HCT116 (cell line): ENCODE results near the gene PNLDC1.
A peak's percentile ranks its signal among the peaks of the same experiment; 100 is the strongest.

Experiments used
- CBX3 ChIP-seq: IDR thresholded peaks from 2 replicates; pipeline ENCODE4 v1.6.1; 2012; ENCODE audit warnings: low read depth
- EZH2phosphoT487 ChIP-seq: fragments of 200-600 bp; IDR thresholded peaks from 2 replicates; pipeline ENCODE4 v1.6.1; 2018; ENCODE audit warnings: antibody characterized with exemption, borderline replicate concordance
- POLR2A ChIP-seq: IDR thresholded peaks from 2 replicates; pipeline ENCODE4 v1.7.0; 2011; ENCODE audit warnings: borderline replicate concordance; ENCODE audit not compliant: insufficient read depth, insufficient read length; ENCODE audit errors: extremely low read depth
- SIN3A ChIP-seq: IDR thresholded peaks from 2 replicates; pipeline ENCODE4 v1.6.1; 2012; ENCODE audit warnings: low read depth
- YY1 ChIP-seq: IDR thresholded peaks from 2 replicates; pipeline ENCODE4 v1.6.1; 2011; ENCODE audit warnings: low read length, low read depth, moderate library complexity, mild to moderate bottlenecking; ENCODE audit not compliant: insufficient replicate concordance; ENCODE audit errors: extremely low read depth
- TF ChIP-seq, protein P1 (sequence below), 3 experiments: fragments of 200-600 bp in 1 of 3; sonication (generic) in 1 of 3; IDR thresholded peaks in 2 of 3; conservative IDR thresholded peaks in 1 of 3; 2 replicates each; pipeline ENCODE4 v1.5.1; 2012 to 2017; ENCODE audit warnings: low read depth in 2 of 3, low read length in 2 of 3, antibody characterized with exemption in 1 of 3, borderline replicate concordance in 1 of 3, control low read depth in 1 of 3, mild to moderate bottlenecking in 1 of 3, mixed read lengths in 1 of 3, mixed run types in 1 of 3, moderate library complexity in 1 of 3; ENCODE audit not compliant: insufficient read depth in 1 of 3

- TF ChIP-seq POLR2A (peak; percentile 31), SIN3A (peak; percentile 75), EZH2phosphoT487 (no peak), CBX3 (no peak), YY1 (peak; percentile 81)
- TF ChIP-seq, protein P1, sequence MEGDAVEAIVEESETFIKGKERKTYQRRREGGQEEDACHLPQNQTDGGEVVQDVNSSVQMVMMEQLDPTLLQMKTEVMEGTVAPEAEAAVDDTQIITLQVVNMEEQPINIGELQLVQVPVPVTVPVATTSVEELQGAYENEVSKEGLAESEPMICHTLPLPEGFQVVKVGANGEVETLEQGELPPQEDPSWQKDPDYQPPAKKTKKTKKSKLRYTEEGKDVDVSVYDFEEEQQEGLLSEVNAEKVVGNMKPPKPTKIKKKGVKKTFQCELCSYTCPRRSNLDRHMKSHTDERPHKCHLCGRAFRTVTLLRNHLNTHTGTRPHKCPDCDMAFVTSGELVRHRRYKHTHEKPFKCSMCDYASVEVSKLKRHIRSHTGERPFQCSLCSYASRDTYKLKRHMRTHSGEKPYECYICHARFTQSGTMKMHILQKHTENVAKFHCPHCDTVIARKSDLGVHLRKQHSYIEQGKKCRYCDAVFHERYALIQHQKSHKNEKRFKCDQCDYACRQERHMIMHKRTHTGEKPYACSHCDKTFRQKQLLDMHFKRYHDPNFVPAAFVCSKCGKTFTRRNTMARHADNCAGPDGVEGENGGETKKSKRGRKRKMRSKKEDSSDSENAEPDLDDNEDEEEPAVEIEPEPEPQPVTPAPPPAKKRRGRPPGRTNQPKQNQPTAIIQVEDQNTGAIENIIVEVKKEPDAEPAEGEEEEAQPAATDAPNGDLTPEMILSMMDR (IDR thresholded peaks at IDR 0.05 in 2 of 3, conservative IDR thresholded peaks at IDR 0.05 in 1 of 3; ENCODE audit: borderline replicate concordance in 1 of 3, insufficient read depth in 1 of 3, low read depth in 2 of 3, low read length in 2 of 3) = no peak
Measured at GRCh38 chr6:159790149-159790955, 9.7 kb upstream of the PNLDC1 start, which contains the start of gene MRPL18.
